Breast epithelium (tissue), 3 donors: ENCODE measurements around the gene DLEC1.

Experiments
- CTCF ChIP-seq, 3 donors: fragments of 450-650 bp; IDR thresholded peaks; one replicate each; pipeline ENCODE4 v1.5.1; 2016 to 2017; ENCODE audit warnings: antibody characterized with exemption in 3 of 3, mild to moderate bottlenecking in 3 of 3, moderate library complexity in 3 of 3
- POLR2A ChIP-seq: fragments of 450-650 bp; IDR thresholded peaks from one replicate; pipeline ENCODE4 v1.6.1; 2016; ENCODE audit warnings: antibody characterized with exemption, mild to moderate bottlenecking, moderate library complexity
- POLR2AphosphoS5 ChIP-seq, 3 donors: sonication (generic); formaldehyde crosslinking; IDR thresholded peaks; one replicate each; pipeline ENCODE4 v1.6.1; 2017; ENCODE audit warnings: antibody characterized with exemption in 3 of 3

GRCh38 chr3:38003817-38004414 lies 35.1 kb upstream of the DLEC1 start:
- TF ChIP-seq POLR2A (no peak), CTCF (IDR thresholded peaks at IDR 0.05) (no peak), POLR2AphosphoS5 (IDR thresholded peaks at IDR 0.05) (no peak)
